H1 (cell line): ENCODE results near the gene LIPE. TPM values are rescaled to one million over a fixed set of nuclear protein-coding genes. Genes with fewer than 3 reads are reported as not detected.

Experiments
- ASH2L ChIP-seq: fragments of 200-600, 300-600 bp; sonication (generic); IDR thresholded peaks from one replicate; pipeline ENCODE4 v1.7.1; 2017; ENCODE audit warnings: low read length
- CTBP2 ChIP-seq: IDR thresholded peaks from 2 replicates; pipeline ENCODE4 v1.7.0; 2011; ENCODE audit warnings: borderline replicate concordance, mild to moderate bottlenecking, moderate library complexity, mixed read lengths, low read length; ENCODE audit not compliant: insufficient read depth, insufficient read length
- KDM5A ChIP-seq: fragments of 200-600 bp; IDR thresholded peaks from 2 replicates; pipeline ENCODE4 v1.7.1; 2012; ENCODE audit warnings: mild to moderate bottlenecking, low read length, inconsistent platforms, mixed read lengths
- NANOG ChIP-seq: IDR thresholded peaks from 2 replicates; pipeline ENCODE4 v1.6.1; 2011; ENCODE audit warnings: low read length, low read depth, mild to moderate bottlenecking, inconsistent platforms; ENCODE audit not compliant: insufficient read depth, poor library complexity, severe bottlenecking
- NRF1 ChIP-seq: IDR thresholded peaks from 2 replicates; pipeline ENCODE4 v1.6.1; 2011; ENCODE audit warnings: mild to moderate bottlenecking, low read depth, low read length, improper control_type of control experiment
- TBP ChIP-seq: IDR thresholded peaks from 2 replicates; pipeline ENCODE4 v1.6.1; 2011; ENCODE audit warnings: low read depth, low read length, improper control_type of control experiment
- polyA plus RNA-seq, 7 experiments: library from polyadenylated mRNA; depleted of rRNA in 3 of 7; stranded (reverse) in 5 of 7; unstranded in 2 of 7; fragments of >200 nt in 5 of 7; fragments of 200-250 nt in 2 of 7; gene quantifications; 1 replicate in 5 of 7; 2 replicates in 1 of 7; 4 replicates in 1 of 7; pipeline versions ENCODE4 v1.2.1 to v1.2.3, GENCODE V29; 2011 to 2013; ENCODE audit warnings: missing spikeins in 2 of 7, mixed read lengths in 2 of 7
- total RNA-seq: library from RNA; stranded (reverse); fragmentation: NEBNext Ultra II Directional; extraction: Animal tissue kit (Norgen Biotek cat#: 25700); gene quantifications from 2 replicates; pipeline ENCODE4 v1.2.1, GENCODE V29; 2021
- TF ChIP-seq, protein P1 (sequence below), 3 experiments: IDR thresholded peaks; 1 replicate in 2 of 3; 2 replicates in 1 of 3; pipeline versions ENCODE4 v1.5.1 to v1.6.1; 2011; ENCODE audit warnings: low read length in 3 of 3, mild to moderate bottlenecking in 3 of 3, inconsistent platforms in 2 of 3, low read depth in 1 of 3, moderate library complexity in 1 of 3; ENCODE audit not compliant: insufficient read depth in 1 of 3; ENCODE audit errors: control extremely low read depth in 1 of 3
- TF ChIP-seq, protein P2 (sequence below): IDR thresholded peaks from 2 replicates; pipeline ENCODE4 v1.6.1; 2012; ENCODE audit warnings: low read length, inconsistent platforms
- TF ChIP-seq, protein P3 (sequence below): IDR thresholded peaks from 2 replicates; pipeline ENCODE4 v1.6.1; 2012; ENCODE audit warnings: inconsistent platforms

The LIPE gene
- total and polyA plus RNA-seq, 2 of the 8 experiments (the other 6 are each of a cell fraction or from before 2014, with no cell fraction given) = 8.7 to 15.9 TPM

DNA sequence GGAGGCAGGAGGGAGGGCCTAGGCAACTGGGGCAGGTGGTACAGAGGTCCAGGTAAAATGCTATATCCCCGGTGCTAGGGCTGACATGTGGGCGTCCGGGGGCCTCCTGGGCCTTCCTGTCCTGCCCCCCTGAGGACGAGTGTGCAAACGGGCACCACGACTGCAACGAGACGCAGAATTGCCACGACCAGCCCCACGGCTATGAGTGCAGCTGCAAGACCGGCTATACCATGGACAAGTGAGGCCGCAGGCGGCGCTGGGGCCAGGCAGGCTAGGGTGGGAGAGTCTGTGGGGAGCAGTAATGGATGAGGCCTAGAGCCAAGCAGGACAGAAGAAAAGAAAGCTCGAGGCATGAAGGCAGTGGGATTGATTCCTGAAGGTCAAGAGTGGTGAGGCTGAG, 58.4 kb downstream of the LIPE start (continued):
- TF ChIP-seq, protein P1, sequence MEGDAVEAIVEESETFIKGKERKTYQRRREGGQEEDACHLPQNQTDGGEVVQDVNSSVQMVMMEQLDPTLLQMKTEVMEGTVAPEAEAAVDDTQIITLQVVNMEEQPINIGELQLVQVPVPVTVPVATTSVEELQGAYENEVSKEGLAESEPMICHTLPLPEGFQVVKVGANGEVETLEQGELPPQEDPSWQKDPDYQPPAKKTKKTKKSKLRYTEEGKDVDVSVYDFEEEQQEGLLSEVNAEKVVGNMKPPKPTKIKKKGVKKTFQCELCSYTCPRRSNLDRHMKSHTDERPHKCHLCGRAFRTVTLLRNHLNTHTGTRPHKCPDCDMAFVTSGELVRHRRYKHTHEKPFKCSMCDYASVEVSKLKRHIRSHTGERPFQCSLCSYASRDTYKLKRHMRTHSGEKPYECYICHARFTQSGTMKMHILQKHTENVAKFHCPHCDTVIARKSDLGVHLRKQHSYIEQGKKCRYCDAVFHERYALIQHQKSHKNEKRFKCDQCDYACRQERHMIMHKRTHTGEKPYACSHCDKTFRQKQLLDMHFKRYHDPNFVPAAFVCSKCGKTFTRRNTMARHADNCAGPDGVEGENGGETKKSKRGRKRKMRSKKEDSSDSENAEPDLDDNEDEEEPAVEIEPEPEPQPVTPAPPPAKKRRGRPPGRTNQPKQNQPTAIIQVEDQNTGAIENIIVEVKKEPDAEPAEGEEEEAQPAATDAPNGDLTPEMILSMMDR (IDR thresholded peaks at IDR 0.05; ENCODE audit: control extremely low read depth in 1 of 3, insufficient read depth in 1 of 3, low read depth in 1 of 3, low read length in 3 of 3) = no peak
- TF ChIP-seq TBP = no peak
- TF ChIP-seq, protein P2, sequence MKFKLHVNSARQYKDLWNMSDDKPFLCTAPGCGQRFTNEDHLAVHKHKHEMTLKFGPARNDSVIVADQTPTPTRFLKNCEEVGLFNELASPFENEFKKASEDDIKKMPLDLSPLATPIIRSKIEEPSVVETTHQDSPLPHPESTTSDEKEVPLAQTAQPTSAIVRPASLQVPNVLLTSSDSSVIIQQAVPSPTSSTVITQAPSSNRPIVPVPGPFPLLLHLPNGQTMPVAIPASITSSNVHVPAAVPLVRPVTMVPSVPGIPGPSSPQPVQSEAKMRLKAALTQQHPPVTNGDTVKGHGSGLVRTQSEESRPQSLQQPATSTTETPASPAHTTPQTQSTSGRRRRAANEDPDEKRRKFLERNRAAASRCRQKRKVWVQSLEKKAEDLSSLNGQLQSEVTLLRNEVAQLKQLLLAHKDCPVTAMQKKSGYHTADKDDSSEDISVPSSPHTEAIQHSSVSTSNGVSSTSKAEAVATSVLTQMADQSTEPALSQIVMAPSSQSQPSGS = no peak
- TF ChIP-seq NANOG = no peak
- TF ChIP-seq, protein P3, sequence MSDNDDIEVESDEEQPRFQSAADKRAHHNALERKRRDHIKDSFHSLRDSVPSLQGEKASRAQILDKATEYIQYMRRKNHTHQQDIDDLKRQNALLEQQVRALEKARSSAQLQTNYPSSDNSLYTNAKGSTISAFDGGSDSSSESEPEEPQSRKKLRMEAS = no peak
- TF ChIP-seq KDM5A = no peak
- TF ChIP-seq NRF1 = no peak
- no peak for TF ChIP-seq CTBP2
- TF ChIP-seq ASH2L = no peak
